Measurements from ENCODE around the gene UBB.

Gene UBB

GRCh38 chr17:16429083-16429482 is 48.2 kb downstream of the UBB start:
- H3K36me3 ChIP-seq (ENCODE audit: insufficient read depth, low read length), result peaks cover 5% of the 10 kb centered on the region; the same call in 1 of the 2 replicates
- no peak overlapping the region for H3K4me3 ChIP-seq (ENCODE audit: low read depth, low read length)
- H3K79me2 ChIP-seq (ENCODE audit: control insufficient read depth, insufficient read depth, low read length, unreplicated experiment), result no peaks in the 10 kb centered on the region
- H3K27ac ChIP-seq (ENCODE audit: low read depth, low read length), result no peak overlapping the region
- no peaks in the 10 kb centered on the region for H3K4me1 ChIP-seq (ENCODE audit: control insufficient read depth, insufficient read depth, low read length, unreplicated experiment)
- H3K27me3 ChIP-seq (ENCODE audit: insufficient read depth, low read length), result no peaks in the 10 kb centered on the region
- no peak overlapping the region for H2AFZ ChIP-seq (ENCODE audit: low read length, unreplicated experiment)

- Histone ChIP-seq H3K4me3 (ENCODE audit: low read depth, low read length) (no peak overlapping the region), H3K36me3 (ENCODE audit: insufficient read depth, low read length) (peaks cover 5% of the 10 kb centered on the region; the same call in 1 of the 2 replicates), H3K79me2 (ENCODE audit: control insufficient read depth, insufficient read depth, low read length, unreplicated experiment) (no peaks in the 10 kb centered on the region), H2AFZ (ENCODE audit: low read length, unreplicated experiment) (no peak overlapping the region), H3K27ac (ENCODE audit: low read depth, low read length) (no peak overlapping the region), H3K4me1 (ENCODE audit: control insufficient read depth, insufficient read depth, low read length, unreplicated experiment) (no peaks in the 10 kb centered on the region), H3K27me3 (ENCODE audit: insufficient read depth, low read length) (no peaks in the 10 kb centered on the region)
These were observed 49.8 kb downstream of the UBB start for GRCh38 chr17:16430650-16431049.

- Histone ChIP-seq H3K27me3 (ENCODE audit: insufficient read depth, low read length) (no peaks in the 10 kb centered on the region), H2AFZ (ENCODE audit: low read length, unreplicated experiment) (no peak overlapping the region), H3K27ac (ENCODE audit: low read depth, low read length) (no peak overlapping the region), H3K36me3 (ENCODE audit: insufficient read depth, low read length) (peaks cover 5% of the 10 kb centered on the region; the same call in 1 of the 2 replicates), H3K4me1 (ENCODE audit: control insufficient read depth, insufficient read depth, low read length, unreplicated experiment) (no peaks in the 10 kb centered on the region), H3K4me3 (ENCODE audit: low read depth, low read length) (no peak overlapping the region), H3K79me2 (ENCODE audit: control insufficient read depth, insufficient read depth, low read length, unreplicated experiment) (no peaks in the 10 kb centered on the region)
These were observed 51.1 kb downstream of the UBB start for GRCh38 chr17:16432017-16432416.

All from ACC112 (cell line).